SK-N-SH treated with all-trans-retinoic acid at 6 μM for 48 hours (cell line): ENCODE data around the gene CTAGE15.
"Not testable (repeated sequence)": the region's sequence is repeated elsewhere in the genome, so short reads cannot be mapped to it uniquely, and the experiment has no call there.

Experiments
- PPARA ChIP-seq: fragments of 250-450 bp; sonication (Bioruptor Pico); IDR thresholded peaks from 2 replicates; pipeline ENCODE4 v1.5.0; 2020; ENCODE audit warnings: mild to moderate bottlenecking, borderline replicate concordance
- RARB ChIP-seq: fragments of 250-450 bp; sonication (Bioruptor Pico); IDR thresholded peaks from 2 replicates; pipeline ENCODE4 v1.8.0; 2021; ENCODE audit warnings: mild to moderate bottlenecking, moderate library complexity
- ZFP3 ChIP-seq: fragments of 250-450 bp; sonication (Bioruptor Pico); IDR thresholded peaks from 2 replicates; pipeline ENCODE4 v1.5.0; 2020; ENCODE audit warnings: mild to moderate bottlenecking, moderate library complexity
- TF ChIP-seq, protein P1 (sequence below): fragments of 250-450 bp; sonication (Bioruptor Pico); IDR thresholded peaks from 2 replicates; pipeline ENCODE4 v1.5.1; 2020; ENCODE audit warnings: low read depth, mild to moderate bottlenecking, moderate library complexity
- TF ChIP-seq, protein P2 (sequence below): fragments of 250-450 bp; sonication (Bioruptor Pico); IDR thresholded peaks from 2 replicates; pipeline ENCODE4 v1.8.0; 2020; ENCODE audit warnings: mild to moderate bottlenecking, moderate library complexity, borderline replicate concordance

DNA sequence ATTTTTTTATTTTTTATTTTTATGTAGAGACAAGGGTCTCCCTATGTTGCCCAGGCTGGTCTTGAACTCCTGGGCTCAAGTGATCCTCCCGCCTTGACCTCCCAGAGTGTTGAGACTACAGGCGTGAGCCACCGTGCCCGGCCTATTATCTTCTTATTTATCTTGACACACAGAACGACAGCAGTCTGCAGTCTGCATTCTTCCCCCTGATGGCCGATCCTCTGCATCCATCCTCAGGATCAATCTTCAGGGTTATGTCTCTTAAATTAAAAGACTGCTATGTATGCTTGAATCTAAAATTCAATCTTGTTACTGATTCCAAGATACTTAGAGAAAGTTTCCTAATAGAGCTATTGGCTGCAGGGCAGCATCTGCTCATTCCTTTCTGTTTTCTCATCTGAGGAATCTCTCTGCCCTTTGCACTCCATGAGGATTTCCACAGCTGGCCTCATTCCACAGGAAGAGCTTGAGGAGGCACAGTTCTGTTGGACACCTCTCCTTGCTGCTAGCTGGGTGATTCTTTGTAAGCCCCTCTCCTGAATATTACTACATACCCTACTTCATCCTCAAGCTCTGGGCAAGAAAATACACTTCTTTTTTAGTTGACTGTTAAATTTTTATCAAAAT is 38.3 kb upstream of the CTAGE15 start:
- TF ChIP-seq ZFP3; PPARA; RARB (CRISPR knock-in tag): not testable (repeated sequence)
- TF ChIP-seq, protein P1, sequence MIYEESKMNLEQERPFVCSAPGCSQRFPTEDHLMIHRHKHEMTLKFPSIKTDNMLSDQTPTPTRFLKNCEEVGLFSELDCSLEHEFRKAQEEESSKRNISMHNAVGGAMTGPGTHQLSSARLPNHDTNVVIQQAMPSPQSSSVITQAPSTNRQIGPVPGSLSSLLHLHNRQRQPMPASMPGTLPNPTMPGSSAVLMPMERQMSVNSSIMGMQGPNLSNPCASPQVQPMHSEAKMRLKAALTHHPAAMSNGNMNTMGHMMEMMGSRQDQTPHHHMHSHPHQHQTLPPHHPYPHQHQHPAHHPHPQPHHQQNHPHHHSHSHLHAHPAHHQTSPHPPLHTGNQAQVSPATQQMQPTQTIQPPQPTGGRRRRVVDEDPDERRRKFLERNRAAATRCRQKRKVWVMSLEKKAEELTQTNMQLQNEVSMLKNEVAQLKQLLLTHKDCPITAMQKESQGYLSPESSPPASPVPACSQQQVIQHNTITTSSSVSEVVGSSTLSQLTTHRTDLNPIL: not testable (repeated sequence)
- TF ChIP-seq, protein P2, sequence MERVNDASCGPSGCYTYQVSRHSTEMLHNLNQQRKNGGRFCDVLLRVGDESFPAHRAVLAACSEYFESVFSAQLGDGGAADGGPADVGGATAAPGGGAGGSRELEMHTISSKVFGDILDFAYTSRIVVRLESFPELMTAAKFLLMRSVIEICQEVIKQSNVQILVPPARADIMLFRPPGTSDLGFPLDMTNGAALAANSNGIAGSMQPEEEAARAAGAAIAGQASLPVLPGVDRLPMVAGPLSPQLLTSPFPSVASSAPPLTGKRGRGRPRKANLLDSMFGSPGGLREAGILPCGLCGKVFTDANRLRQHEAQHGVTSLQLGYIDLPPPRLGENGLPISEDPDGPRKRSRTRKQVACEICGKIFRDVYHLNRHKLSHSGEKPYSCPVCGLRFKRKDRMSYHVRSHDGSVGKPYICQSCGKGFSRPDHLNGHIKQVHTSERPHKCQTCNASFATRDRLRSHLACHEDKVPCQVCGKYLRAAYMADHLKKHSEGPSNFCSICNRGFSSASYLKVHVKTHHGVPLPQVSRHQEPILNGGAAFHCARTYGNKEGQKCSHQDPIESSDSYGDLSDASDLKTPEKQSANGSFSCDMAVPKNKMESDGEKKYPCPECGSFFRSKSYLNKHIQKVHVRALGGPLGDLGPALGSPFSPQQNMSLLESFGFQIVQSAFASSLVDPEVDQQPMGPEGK: not testable (repeated sequence)
